ENCODE data around the gene PRSS23. TPM values are rescaled to one million over a fixed set of nuclear protein-coding genes. Genes with fewer than 3 reads are reported as not detected.

The PRSS23 gene
- total and polyA plus RNA-seq, 3 donors from 2014 or later = 51.0 to 117 (median 98.9) TPM

GRCh38 chr11:86799680-86800075 is 664 bp upstream of the PRSS23 start:
- peak in 2 of 3 experiments; percentile 7 to 18 for TF ChIP-seq CTCF (IDR thresholded peaks at IDR 0.05)
- TF ChIP-seq POLR2A (IDR thresholded peaks at IDR 0.05) = no peak
- H3K4me1 ChIP-seq = no peaks in the 10 kb centered on the region
- peak; percentile 70 for DNase-seq
- intact Hi-C loops (cut with DNase I; ENCODE audit: low total_unique reads) = no loop called here
- no peaks in the 10 kb centered on the region for H3K27me3 ChIP-seq
- no peaks in the 10 kb centered on the region for H3K36me3 ChIP-seq (ENCODE audit: low read depth, missing control alignments)
- 31 to 51% methylated on average over 13 of the region's 13 CpGs for WGBS, 2 donors
- H3K9me3 ChIP-seq = no peaks in the 10 kb centered on the region
- H3K4me3 ChIP-seq = peak overlapping the region; percentile 74 to 78
- peak overlapping the region; percentile 68 to 79 for H3K27ac ChIP-seq

- Histone ChIP-seq H3K27ac (peak overlapping the region; percentile 36 to 79), H3K27me3 (no peaks in the 10 kb centered on the region), H3K36me3 (ENCODE audit: low read depth, missing control alignments) (no peaks in the 10 kb centered on the region), H3K4me3 (peak overlapping the region; percentile 74 to 78), H3K4me1 (no peaks in the 10 kb centered on the region), H3K9me3 (no peaks in the 10 kb centered on the region)
- intact Hi-C loops (cut with DNase I; ENCODE audit: low total_unique reads) = no loop called here
- no peak for TF ChIP-seq POLR2A (IDR thresholded peaks at IDR 0.05)
- TF ChIP-seq CTCF (IDR thresholded peaks at IDR 0.05) = no peak
- 0 to 2% methylated on average over 9 of the region's 9 CpGs for WGBS, 2 donors
- no peak for DNase-seq
These were observed 574 bp downstream of the PRSS23 start for GRCh38 chr11:86800960-86801272.

GRCh38 chr11:86801364-86801763 is 1.0 kb downstream of the PRSS23 start:
- peak overlapping the region; percentile 36 to 79 for H3K27ac ChIP-seq
- no peaks in the 10 kb centered on the region for H3K27me3 ChIP-seq
- DNase-seq = no peak
- H3K4me3 ChIP-seq = peak overlapping the region; percentile 74 to 78
- H3K36me3 ChIP-seq (ENCODE audit: low read depth, missing control alignments) = no peaks in the 10 kb centered on the region
- intact Hi-C loops (cut with DNase I; ENCODE audit: low total_unique reads) = no loop called here
- no peak for TF ChIP-seq CTCF (IDR thresholded peaks at IDR 0.05)
- no peak for TF ChIP-seq POLR2A (IDR thresholded peaks at IDR 0.05)
- H3K9me3 ChIP-seq = no peaks in the 10 kb centered on the region
- H3K4me1 ChIP-seq = no peaks in the 10 kb centered on the region
- WGBS, 2 donors = 60 to 63% methylated on average over 2 of the region's 2 CpGs

DNA sequence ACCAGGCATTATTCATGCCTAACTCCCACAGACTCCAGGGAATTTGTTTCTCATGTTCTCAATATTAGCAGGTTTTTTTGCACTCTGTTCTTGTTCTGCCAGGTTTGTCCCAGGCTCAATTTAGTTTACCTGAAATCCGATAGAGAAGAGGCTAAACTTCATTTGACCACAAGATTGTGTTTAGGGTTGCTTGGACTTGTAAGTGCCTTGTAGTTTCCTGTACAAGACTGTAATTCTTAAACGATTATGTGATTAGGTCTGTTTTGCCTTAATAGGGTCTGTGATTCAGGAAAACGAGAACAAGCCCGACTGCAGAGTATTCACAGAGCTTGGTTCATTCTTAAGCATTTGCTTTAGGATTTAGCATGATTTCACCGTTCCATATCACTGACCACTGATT is 1.8 kb downstream of the PRSS23 start:
- DNase-seq = no peak
- Histone ChIP-seq H3K9me3 (no peaks in the 10 kb centered on the region), H3K4me3 (peak overlapping the region in 1 of 2 donors; percentile 74), H3K36me3 (ENCODE audit: low read depth, missing control alignments) (no peaks in the 10 kb centered on the region), H3K27ac (peak overlapping the region in 1 of 2 donors; percentile 21), H3K27me3 (no peaks in the 10 kb centered on the region), H3K4me1 (no peaks in the 10 kb centered on the region)
- intact Hi-C loops (cut with DNase I; ENCODE audit: low total_unique reads) = no loop called here
- TF ChIP-seq POLR2A (IDR thresholded peaks at IDR 0.05) = no peak
- TF ChIP-seq CTCF (IDR thresholded peaks at IDR 0.05) = no peak
- WGBS, 2 donors = 44 to 62% methylated on average over 5 of the region's 5 CpGs

GRCh38 chr11:86802601-86803051 is 2.3 kb downstream of the PRSS23 start:
- H3K9me3 ChIP-seq = no peaks in the 10 kb centered on the region
- H3K27me3 ChIP-seq = no peaks in the 10 kb centered on the region
- peak; percentile 56 for DNase-seq
- 24 to 26% methylated on average over 3 of the region's 3 CpGs for WGBS, 2 donors
- peak; percentile 44 to 48 (median 48) for TF ChIP-seq CTCF (IDR thresholded peaks at IDR 0.05)
- TF ChIP-seq POLR2A (IDR thresholded peaks at IDR 0.05) = no peak
- peak overlapping the region in 1 of 2 donors; percentile 21 for H3K27ac ChIP-seq
- no peaks in the 10 kb centered on the region for H3K36me3 ChIP-seq (ENCODE audit: low read depth, missing control alignments)
- H3K4me1 ChIP-seq = no peaks in the 10 kb centered on the region
- intact Hi-C loops (cut with DNase I; ENCODE audit: low total_unique reads) = no loop called here
- peak overlapping the region in 1 of 2 donors; percentile 74 for H3K4me3 ChIP-seq

Data from testis (tissue), 3 donors.